OCI-LY7 (cell line): ENCODE measurements around the gene PHF20. TPM values are rescaled to one million over a fixed set of nuclear protein-coding genes. Genes with fewer than 3 reads are reported as not detected.

ENCODE experiments used
- BruUV-seq: library from RNA; stranded (reverse); fragments of 400-500 nt; replicated peaks from 2 replicates; lab custom pipeline; 2021; lab: Mats Ljungman, UMichigan
- CTCF ChIA-PET: fragments of 300-600 bp; sonication (Branson Sonifier 250); formaldehyde crosslinking; loops from one replicate; lab custom pipeline; 2022; ENCODE audit warnings: antibody characterized with exemption; ENCODE audit not compliant: unreplicated experiment; lab: Charles Lee
- POLR2A ChIA-PET: fragments of 300-600 bp; sonication (Branson Sonifier 250); formaldehyde crosslinking; loops from one replicate; lab custom pipeline; 2022; ENCODE audit warnings: antibody characterized with exemption; lab: Charles Lee
- DNase-seq: peaks from one replicate; pipeline ENCODE4 v3.0.0-alpha.2; 2015; ENCODE audit warnings: low spot score
- H2AFZ ChIP-seq: fragments of 200-600 bp; sonication (generic), shearing (Covaris generic); 2 replicates; pipeline ENCODE4 v1.6.1; 2014; ENCODE audit warnings: mild to moderate bottlenecking, antibody characterized with exemption, low read length, moderate library complexity
- H3K27ac ChIP-seq: fragments of 200-600 bp; sonication (generic); 2 replicates; pipeline ENCODE4 v1.5.1; 2014; ENCODE audit warnings: mixed run types, low read depth, mild to moderate bottlenecking, moderate library complexity, low read length, inconsistent platforms; ENCODE audit not compliant: poor library complexity, severe bottlenecking
- H3K36me3 ChIP-seq: fragments of 200-600 bp; sonication (generic); 2 replicates; pipeline ENCODE4 v1.6.1; 2014; ENCODE audit warnings: mild to moderate bottlenecking, antibody characterized with exemption, low read length, moderate library complexity, mixed read lengths; ENCODE audit not compliant: insufficient read depth
- H3K4me1 ChIP-seq: fragments of 200-600 bp; sonication (generic); 2 replicates; pipeline ENCODE4 v1.5.1; 2014; ENCODE audit warnings: mild to moderate bottlenecking, low read length; ENCODE audit not compliant: insufficient read depth, poor library complexity, severe bottlenecking
- H3K4me2 ChIP-seq: fragments of 200-600 bp; sonication (generic); 2 replicates; pipeline ENCODE4 v1.6.1; 2014; ENCODE audit warnings: mild to moderate bottlenecking, low read length
- H3K4me3 ChIP-seq: fragments of 200-600 bp; sonication (generic); 2 replicates; pipeline ENCODE4 v1.5.1; 2014; ENCODE audit warnings: mild to moderate bottlenecking, low read depth, low read length; ENCODE audit not compliant: poor library complexity, severe bottlenecking
- H3K79me2 ChIP-seq: fragments of 200-600 bp; sonication (generic); 2 replicates; pipeline ENCODE4 v1.6.1; 2016; ENCODE audit warnings: low read depth, mild to moderate bottlenecking, low read length, moderate library complexity, mixed read lengths; ENCODE audit not compliant: insufficient read depth
- H3K9me2 ChIP-seq: fragments of 200-600 bp; sonication (generic); 2 replicates; pipeline ENCODE4 v1.6.1; 2016; ENCODE audit warnings: mild to moderate bottlenecking, low read length, mixed read lengths; ENCODE audit not compliant: insufficient read depth
- H3K9me3 ChIP-seq: fragments of 200-600 bp; sonication (generic); 2 replicates; pipeline ENCODE4 v1.6.1; 2014; ENCODE audit warnings: mild to moderate bottlenecking, mixed run types, low read length, mixed read lengths
- H4K20me1 ChIP-seq: fragments of 200-600 bp; sonication (generic); 2 replicates; pipeline ENCODE4 v1.6.1; 2014; ENCODE audit warnings: mild to moderate bottlenecking, antibody characterized with exemption, low read length, moderate library complexity, mixed read lengths; ENCODE audit not compliant: insufficient read depth
- EZH2phosphoT487 ChIP-seq: fragments of 200-600 bp; sonication (generic); IDR thresholded peaks from 2 replicates; pipeline ENCODE4 v1.6.1; 2018; ENCODE audit warnings: low read depth, borderline replicate concordance, mild to moderate bottlenecking, mixed run types, antibody characterized with exemption, low read length, moderate library complexity, mixed read lengths
- intact Hi-C: fragments of 100-400 bp; cut with micrococcal nuclease; formaldehyde crosslinking; loops from one replicate; pipeline ENCODE4 v1.10.0; 2022; ENCODE audit not compliant: unreplicated experiment
- total RNA-seq, 2 experiments: library from RNA; depleted of rRNA in 1 of 2; stranded (reverse); fragments of >200 nt in 1 of 2; shearing (Covaris generic) in 1 of 2; gene quantifications; 2 replicates each; pipeline ENCODE4 v1.2.3, GENCODE V29; 2014 to 2022
- TF ChIP-seq, protein P1 (sequence below): fragments of 200-600 bp; sonication (generic); conservative IDR thresholded peaks from 2 replicates; pipeline ENCODE4 v1.5.1; 2014; ENCODE audit warnings: mild to moderate bottlenecking, antibody characterized with exemption, low read length, moderate library complexity, mixed read lengths

Gene PHF20
- total RNA-seq, 2 experiments from 2014 or later, result 37.9 to 47.8 TPM

DNA sequence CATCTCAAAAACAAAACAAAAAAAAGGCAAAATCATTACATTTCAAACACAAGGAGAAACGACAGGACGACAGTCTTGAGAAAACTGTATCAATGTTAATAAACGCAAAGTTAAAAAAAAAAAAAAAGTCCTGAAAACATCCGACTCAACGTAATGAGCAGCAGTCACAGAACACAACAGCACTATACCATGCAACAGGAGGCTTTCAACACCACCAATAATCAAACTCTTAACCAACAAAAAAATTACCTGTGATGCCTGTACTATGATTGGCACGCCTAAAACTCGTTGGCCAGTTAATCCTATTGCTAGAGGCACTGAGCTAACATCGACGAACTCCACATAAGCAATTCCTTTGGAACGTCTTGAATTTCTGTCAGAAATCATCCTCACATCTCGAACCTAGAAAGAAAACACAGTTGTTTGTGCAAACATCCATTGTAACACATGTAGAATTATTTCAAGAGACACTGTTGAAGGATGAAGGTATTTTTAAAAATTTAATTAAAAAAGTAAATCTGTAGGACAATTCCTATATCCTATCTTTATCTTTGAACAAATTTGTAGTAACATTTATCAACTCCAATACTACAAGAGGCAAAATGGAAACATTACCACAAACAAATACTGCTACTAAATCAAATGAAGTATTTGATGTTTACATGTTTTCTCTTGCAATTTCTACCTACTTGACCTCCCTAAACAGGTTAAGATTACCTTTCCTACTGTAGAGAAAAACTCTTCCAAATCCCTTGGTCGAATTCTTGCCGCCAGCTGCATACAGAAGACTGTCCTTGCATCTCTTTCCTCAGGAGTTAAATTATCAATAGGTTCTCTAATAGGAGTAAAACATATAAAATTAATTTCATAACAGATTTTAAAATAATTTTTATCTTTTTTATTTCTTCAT, 47.2 kb upstream of the PHF20 start:
- no peak overlapping the region for H2AFZ ChIP-seq
- TF ChIP-seq, protein P1, sequence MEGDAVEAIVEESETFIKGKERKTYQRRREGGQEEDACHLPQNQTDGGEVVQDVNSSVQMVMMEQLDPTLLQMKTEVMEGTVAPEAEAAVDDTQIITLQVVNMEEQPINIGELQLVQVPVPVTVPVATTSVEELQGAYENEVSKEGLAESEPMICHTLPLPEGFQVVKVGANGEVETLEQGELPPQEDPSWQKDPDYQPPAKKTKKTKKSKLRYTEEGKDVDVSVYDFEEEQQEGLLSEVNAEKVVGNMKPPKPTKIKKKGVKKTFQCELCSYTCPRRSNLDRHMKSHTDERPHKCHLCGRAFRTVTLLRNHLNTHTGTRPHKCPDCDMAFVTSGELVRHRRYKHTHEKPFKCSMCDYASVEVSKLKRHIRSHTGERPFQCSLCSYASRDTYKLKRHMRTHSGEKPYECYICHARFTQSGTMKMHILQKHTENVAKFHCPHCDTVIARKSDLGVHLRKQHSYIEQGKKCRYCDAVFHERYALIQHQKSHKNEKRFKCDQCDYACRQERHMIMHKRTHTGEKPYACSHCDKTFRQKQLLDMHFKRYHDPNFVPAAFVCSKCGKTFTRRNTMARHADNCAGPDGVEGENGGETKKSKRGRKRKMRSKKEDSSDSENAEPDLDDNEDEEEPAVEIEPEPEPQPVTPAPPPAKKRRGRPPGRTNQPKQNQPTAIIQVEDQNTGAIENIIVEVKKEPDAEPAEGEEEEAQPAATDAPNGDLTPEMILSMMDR, result no peak
- TF ChIP-seq EZH2phosphoT487, result no peak
- intact Hi-C loops, result no loop called here
- H3K4me1 ChIP-seq, result no peaks in the 10 kb centered on the region
- H3K36me3 ChIP-seq, result peaks cover 98% of the 10 kb centered on the region
- no peak overlapping the region for H3K4me3 ChIP-seq
- peaks cover 91% of the 10 kb centered on the region for H3K79me2 ChIP-seq
- H3K9me3 ChIP-seq, result no peaks in the 10 kb centered on the region
- no TSS peak for BruUV-seq
- no peak overlapping the region for H3K4me2 ChIP-seq
- H4K20me1 ChIP-seq, result peaks cover 22% of the 10 kb centered on the region
- DNase-seq, result no peak
- CTCF ChIA-PET, result no interaction called here
- POLR2A ChIA-PET, result no interaction called here
- no peaks in the 10 kb centered on the region for H3K9me2 ChIP-seq
- H3K27ac ChIP-seq, result no peak overlapping the region

DNA sequence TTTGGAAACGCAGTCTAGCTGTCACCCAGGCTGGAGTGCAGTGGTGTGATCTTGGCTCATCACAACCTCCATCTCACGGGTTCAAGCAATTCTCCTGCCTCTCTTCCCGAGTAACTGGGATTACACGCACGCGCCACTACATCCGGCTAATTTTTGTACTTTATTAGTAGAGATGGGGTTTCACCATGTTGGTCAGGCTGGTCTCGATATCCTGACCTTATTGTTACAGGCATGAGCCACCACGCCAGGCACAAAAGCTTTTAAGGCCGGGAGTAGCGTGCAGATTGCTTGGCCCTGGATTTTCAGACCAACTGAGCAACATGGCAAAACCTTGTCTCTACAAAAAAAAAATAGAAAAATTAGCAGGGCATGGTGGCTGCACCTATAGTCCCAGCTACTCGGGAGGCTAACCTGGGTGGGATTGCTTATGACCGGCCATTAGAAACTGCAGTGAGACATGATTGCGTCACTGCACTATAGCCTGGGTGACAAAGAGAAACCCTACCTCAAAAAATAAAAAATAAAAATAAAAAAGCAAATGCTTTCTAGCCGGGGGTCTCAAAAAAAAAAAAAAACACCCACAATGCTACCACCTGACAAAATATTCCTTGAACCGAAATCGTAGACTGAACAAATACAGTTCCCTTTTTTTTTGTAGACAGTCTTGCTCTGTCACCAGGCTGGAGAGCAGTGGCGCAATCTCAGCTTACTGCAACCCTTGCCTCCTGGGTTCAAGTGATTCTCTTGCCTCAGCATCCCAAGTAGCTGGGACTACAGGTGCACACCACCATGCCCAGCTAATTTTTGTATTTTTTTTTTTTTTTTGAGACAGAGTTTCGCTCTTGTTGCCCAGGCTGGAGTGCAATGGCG, 44.7 kb upstream of the PHF20 start:
- ChIA-PET CTCF (no interaction called here), POLR2A (interaction anchor here (0.6 to 1.6 kb wide), 2 partner anchors 13 to 61 kb away, joined by 5 to 6 read pairs; no protein-coding TSS in a partner anchor)
- peaks cover 91% of the 10 kb centered on the region for H3K79me2 ChIP-seq
- H3K4me3 ChIP-seq, result no peak overlapping the region
- TF ChIP-seq EZH2phosphoT487, result no peak
- TF ChIP-seq, protein P1, result no peak
- no peak for DNase-seq
- peaks cover 98% of the 10 kb centered on the region for H3K36me3 ChIP-seq
- no peak overlapping the region for H3K27ac ChIP-seq
- H3K4me1 ChIP-seq, result no peaks in the 10 kb centered on the region
- no peaks in the 10 kb centered on the region for H3K9me2 ChIP-seq
- H3K4me2 ChIP-seq, result no peak overlapping the region
- no peak overlapping the region for H2AFZ ChIP-seq
- BruUV-seq, result no TSS peak
- H4K20me1 ChIP-seq, result peaks cover 40% of the 10 kb centered on the region
- intact Hi-C loops, result loop anchor here (2.0 kb wide), 1 partner anchor 16 kb away; no protein-coding TSS in a partner anchor
- H3K9me3 ChIP-seq, result no peaks in the 10 kb centered on the region
